Brain microvascular endothelial cell (primary cell): ENCODE results near the gene MYBL2.

Source experiments
- DNase-seq: peaks from one replicate; pipeline ENCODE4 v3.0.0-alpha.2; 2020
- H3K27ac ChIP-seq: fragments of 250-450 bp; sonication (Bioruptor Pico); 2 replicates; pipeline ENCODE4 v1.5.1; 2020; ENCODE audit warnings: mild to moderate bottlenecking, moderate library complexity
- H3K27me3 ChIP-seq: fragments of 250-450 bp; sonication (Bioruptor Pico); replicated peaks from 2 replicates; pipeline ENCODE4 v1.5.1; 2020; ENCODE audit warnings: mild to moderate bottlenecking
- H3K36me3 ChIP-seq: fragments of 250-450 bp; sonication (Bioruptor Pico); replicated peaks from 2 replicates; pipeline ENCODE4 v1.5.1; 2020; ENCODE audit warnings: mild to moderate bottlenecking
- H3K4me3 ChIP-seq: 2 replicates; pipeline ENCODE4 v1.5.1; 2011; ENCODE audit warnings: low read depth, mild to moderate bottlenecking, control low read depth, low read length, moderate library complexity
- in situ Hi-C: cut with HindIII; loops from 2 replicates; pipeline ENCODE4 v1.10.0; 2017; ENCODE audit warnings: low sequenced_read_pairs, low pct_ligation_motif_present
- TF ChIP-seq, protein P1 (sequence below): IDR thresholded peaks from 2 replicates; pipeline ENCODE4 v1.5.1; 2011; ENCODE audit warnings: low read depth, mild to moderate bottlenecking, moderate library complexity, low read length, control low read depth, inconsistent platforms; ENCODE audit errors: missing control alignments

The MYBL2 gene

DNA sequence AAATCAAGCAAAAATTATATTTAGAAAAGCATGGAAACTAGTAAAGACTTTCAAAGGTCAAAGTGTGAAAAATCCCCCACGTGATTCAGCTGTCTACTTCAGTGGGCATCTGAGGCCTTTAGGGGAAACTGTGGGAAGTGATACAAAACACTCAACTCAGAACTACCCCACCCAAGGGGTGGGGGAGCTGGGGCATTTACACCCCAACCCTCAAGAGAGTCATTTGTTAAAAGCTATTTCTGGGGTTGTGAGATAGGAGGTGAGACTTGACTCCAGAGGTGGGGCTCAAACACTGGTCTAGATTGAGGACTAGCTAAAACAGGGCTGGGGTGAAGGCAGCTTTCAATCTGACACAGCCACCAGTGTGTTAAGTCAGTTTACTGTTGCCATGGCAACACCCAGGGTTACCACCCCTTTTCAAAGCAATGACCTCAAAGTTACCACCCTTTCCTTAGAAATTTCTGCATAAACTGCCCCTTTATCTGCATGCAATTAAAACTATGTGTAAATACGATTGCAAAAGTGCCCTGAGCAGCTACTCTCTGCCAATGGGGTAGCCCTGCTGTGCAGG, 69.8 kb downstream of the MYBL2 start:
- TF ChIP-seq, protein P1, sequence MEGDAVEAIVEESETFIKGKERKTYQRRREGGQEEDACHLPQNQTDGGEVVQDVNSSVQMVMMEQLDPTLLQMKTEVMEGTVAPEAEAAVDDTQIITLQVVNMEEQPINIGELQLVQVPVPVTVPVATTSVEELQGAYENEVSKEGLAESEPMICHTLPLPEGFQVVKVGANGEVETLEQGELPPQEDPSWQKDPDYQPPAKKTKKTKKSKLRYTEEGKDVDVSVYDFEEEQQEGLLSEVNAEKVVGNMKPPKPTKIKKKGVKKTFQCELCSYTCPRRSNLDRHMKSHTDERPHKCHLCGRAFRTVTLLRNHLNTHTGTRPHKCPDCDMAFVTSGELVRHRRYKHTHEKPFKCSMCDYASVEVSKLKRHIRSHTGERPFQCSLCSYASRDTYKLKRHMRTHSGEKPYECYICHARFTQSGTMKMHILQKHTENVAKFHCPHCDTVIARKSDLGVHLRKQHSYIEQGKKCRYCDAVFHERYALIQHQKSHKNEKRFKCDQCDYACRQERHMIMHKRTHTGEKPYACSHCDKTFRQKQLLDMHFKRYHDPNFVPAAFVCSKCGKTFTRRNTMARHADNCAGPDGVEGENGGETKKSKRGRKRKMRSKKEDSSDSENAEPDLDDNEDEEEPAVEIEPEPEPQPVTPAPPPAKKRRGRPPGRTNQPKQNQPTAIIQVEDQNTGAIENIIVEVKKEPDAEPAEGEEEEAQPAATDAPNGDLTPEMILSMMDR, result no peak
- H3K27ac ChIP-seq, result no peak overlapping the region
- H3K27me3 ChIP-seq, result no peaks in the 10 kb centered on the region
- no peak for DNase-seq
- H3K4me3 ChIP-seq, result no peak overlapping the region
- in situ Hi-C loops, result no loop called here
- H3K36me3 ChIP-seq, result no peaks in the 10 kb centered on the region

DNA sequence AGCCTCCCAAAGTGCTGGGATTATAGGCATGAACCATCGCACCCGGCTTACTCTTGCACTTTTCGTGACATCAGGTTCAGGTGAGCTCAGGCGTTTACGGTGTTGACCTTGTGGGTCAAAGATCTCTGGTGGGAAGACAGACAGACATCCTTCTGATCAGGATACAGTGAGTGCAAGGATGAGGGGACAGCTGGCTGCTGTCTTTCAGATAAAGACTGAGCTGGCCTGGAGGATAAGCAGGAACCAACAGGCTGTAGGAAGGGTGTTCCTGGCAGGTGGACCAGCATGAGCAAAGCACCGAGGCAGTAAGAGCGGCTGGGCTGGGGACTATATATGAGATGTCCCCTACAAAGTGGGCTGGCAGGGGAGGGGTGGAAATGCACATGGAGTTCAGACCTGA, 71.0 kb downstream of the MYBL2 start:
- no peak overlapping the region for H3K27ac ChIP-seq
- no peak overlapping the region for H3K4me3 ChIP-seq
- no peak for DNase-seq
- in situ Hi-C loops, result no loop called here
- H3K36me3 ChIP-seq, result no peaks in the 10 kb centered on the region
- TF ChIP-seq, protein P1, result no peak
- no peaks in the 10 kb centered on the region for H3K27me3 ChIP-seq

DNA sequence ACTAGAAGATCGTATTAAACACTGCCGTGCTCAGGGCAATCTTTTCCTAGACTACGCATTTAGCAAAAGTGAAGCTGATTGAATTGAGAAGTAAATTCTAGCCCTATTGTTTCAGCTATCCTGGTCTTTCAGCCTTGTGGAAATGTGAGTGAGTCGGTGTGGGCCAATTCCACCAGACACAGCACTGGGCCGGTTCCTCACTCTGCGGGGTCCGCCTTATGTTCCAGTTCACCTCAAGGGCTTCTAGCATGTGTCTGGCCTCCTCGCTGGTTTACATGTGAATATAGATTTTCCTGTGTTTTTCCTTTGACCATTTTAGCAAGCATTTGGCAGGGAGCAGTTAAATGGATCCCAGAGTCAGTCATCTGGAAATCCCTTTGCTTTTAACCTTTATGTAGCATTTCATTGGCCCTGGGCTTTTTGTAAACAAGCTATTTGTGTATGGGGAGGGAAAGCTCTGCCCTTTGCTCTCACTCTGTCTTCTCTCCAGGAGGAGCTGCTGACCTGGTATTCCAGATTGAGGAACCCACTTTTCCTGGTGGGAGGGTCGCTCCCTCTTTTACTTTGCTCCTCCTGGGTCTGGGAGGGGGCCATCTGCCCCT, 72.3 kb downstream of the MYBL2 start:
- in situ Hi-C loops, result no loop called here
- TF ChIP-seq, protein P1, result no peak
- Histone ChIP-seq H3K27me3 (no peaks in the 10 kb centered on the region), H3K4me3 (no peak overlapping the region), H3K36me3 (no peaks in the 10 kb centered on the region), H3K27ac (no peak overlapping the region)
- no peak for DNase-seq

DNA sequence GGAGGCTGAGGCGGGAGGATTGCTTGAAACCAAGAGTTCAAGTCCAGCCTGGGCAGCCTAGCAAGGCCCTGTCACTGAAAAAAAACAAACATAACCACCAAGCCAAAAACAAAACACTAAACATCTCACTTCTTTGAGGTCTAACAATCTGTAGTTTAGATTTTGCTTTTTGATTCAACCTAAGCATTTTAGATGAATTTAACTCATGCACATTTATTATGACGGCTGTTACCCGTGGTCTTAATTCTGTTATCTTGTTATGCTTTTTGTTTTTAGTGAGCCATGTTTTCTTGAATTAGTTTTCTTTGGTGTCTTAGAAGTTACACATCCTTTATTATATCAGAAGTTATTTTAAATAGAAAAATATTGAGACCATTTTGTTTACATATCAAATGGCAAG, 73.7 kb downstream of the MYBL2 start:
- no peaks in the 10 kb centered on the region for H3K27me3 ChIP-seq
- H3K4me3 ChIP-seq, result no peak overlapping the region
- TF ChIP-seq, protein P1, result no peak
- H3K27ac ChIP-seq, result no peak overlapping the region
- H3K36me3 ChIP-seq, result no peaks in the 10 kb centered on the region
- in situ Hi-C loops, result no loop called here
- no peak for DNase-seq

DNA sequence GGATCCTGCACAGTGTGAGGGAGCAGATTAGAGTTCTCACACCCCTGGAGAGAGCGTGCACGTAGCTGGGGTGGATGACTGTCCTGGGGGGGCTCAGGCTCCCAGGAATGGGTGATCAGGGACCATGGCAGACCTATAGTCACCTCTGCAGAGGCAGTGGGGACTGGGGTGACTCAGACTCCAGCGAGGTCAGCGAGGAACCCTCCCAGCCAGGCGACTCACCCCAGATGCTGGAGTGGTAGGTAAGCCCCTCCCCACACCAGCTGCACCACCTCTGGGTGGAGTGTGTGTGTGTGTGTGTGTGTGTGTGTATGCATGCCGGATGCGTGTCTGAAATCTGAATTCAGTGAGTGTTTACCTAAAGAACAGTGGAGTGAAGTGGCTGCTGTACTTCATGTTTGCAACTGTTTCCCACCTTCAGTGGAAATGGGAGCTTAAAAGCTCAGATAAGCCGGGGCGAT, 77.3 kb downstream of the MYBL2 start:
- Histone ChIP-seq H3K27me3 (no peaks in the 10 kb centered on the region), H3K36me3 (no peaks in the 10 kb centered on the region), H3K4me3 (no peak overlapping the region), H3K27ac (no peak overlapping the region)
- no peak for DNase-seq
- in situ Hi-C loops, result no loop called here
- TF ChIP-seq, protein P1, result no peak
